Posterior vena cava (tissue), 2 donors: ENCODE measurements around the gene MAP1LC3B2. TPM values are rescaled to one million over a fixed set of nuclear protein-coding genes. Genes with fewer than 3 reads are reported as not detected.
"Not testable (repeated sequence)": the region's sequence is repeated elsewhere in the genome, so short reads cannot be mapped to it uniquely, and the experiment has no call there.

Experiments
- DNase-seq: peaks from one replicate; pipeline ENCODE4 v3.0.0-alpha.2; 2020; ENCODE audit warnings: low spot score
- intact Hi-C, 2 donors: fragments of 100-400 bp; cut with DNase I; formaldehyde crosslinking; loops; one replicate each; pipeline versions ENCODE4 v1.14.1 to v1.14.2; 2022 to 2023
- total RNA-seq, 2 donors: library from RNA; stranded (reverse); fragmentation: NEBNext Ultra II Directional; extraction: Animal tissue kit (Norgen Biotek cat#: 25700); gene quantifications; one replicate each; pipeline ENCODE4 v1.2.1, GENCODE V29; 2021
- donor health status: DM: yes; HTN: yes; CAD: no.
- donor health status: DM: yes; HTN: yes; CAD: no.

The MAP1LC3B2 gene
- total RNA-seq, 2 donors from 2014 or later: 1.8 TPM; not detected in 1

GRCh38 chr12:116551952-116552772 lies 7.0 kb upstream of the MAP1LC3B2 start:
- intact Hi-C loops: no loop called here
- no peak for DNase-seq

- intact Hi-C loops: no loop called here
- no peak for DNase-seq
Measured at GRCh38 chr12:116552773-116553373, 6.3 kb upstream of the MAP1LC3B2 start.

GRCh38 chr12:116556356-116556952 lies 2.7 kb upstream of the MAP1LC3B2 start:
- DNase-seq: no peak
- intact Hi-C loops: loop anchor here in 1 of 2 donors (5.0 kb wide), 1 partner anchor 1319 kb away; no protein-coding TSS in a partner anchor

- intact Hi-C loops: loop anchor here in 1 of 2 donors (5.0 kb wide), 1 partner anchor 1320 kb away; no protein-coding TSS in a partner anchor
- DNase-seq: no peak
Measured at GRCh38 chr12:116556964-116557698, 2.0 kb upstream of the MAP1LC3B2 start.

- intact Hi-C loops: loop anchor here in 1 of 2 donors (5.0 kb wide), 1 partner anchor 1321 kb away; no protein-coding TSS in a partner anchor
Measured at GRCh38 chr12:116558280-116559161, 660 bp upstream of the MAP1LC3B2 start.

GRCh38 chr12:116561181-116561821 lies 2.1 kb downstream of the MAP1LC3B2 start:
- intact Hi-C loops: no loop called here

More at GRCh38 chr12:116558280-116559161, 660 bp upstream of the MAP1LC3B2 start:
- no peak for DNase-seq

GRCh38 chr12:116562090-116562489 lies 2.9 kb downstream of the MAP1LC3B2 start:
- DNase-seq: no peak
- intact Hi-C loops: no loop called here

More at GRCh38 chr12:116561181-116561821, 2.1 kb downstream of the MAP1LC3B2 start:
- DNase-seq: no peak

- intact Hi-C loops: no loop called here
- DNase-seq: no peak
Measured at GRCh38 chr12:116563262-116563661, 4.1 kb downstream of the MAP1LC3B2 start.

GRCh38 chr12:116564080-116564479 lies 4.9 kb downstream of the MAP1LC3B2 start:
- intact Hi-C loops: no loop called here
- no peak for DNase-seq

GRCh38 chr12:116565221-116565620 lies 6.0 kb downstream of the MAP1LC3B2 start:
- intact Hi-C loops, DNase-seq: not testable (repeated sequence)

- intact Hi-C loops: no loop called here
- DNase-seq: no peak
Measured at GRCh38 chr12:116565963-116566362, 6.8 kb downstream of the MAP1LC3B2 start.

- intact Hi-C loops: no loop called here
- no peak for DNase-seq
Measured at GRCh38 chr12:116568203-116568602, 9.0 kb downstream of the MAP1LC3B2 start.

- intact Hi-C loops: no loop called here
- DNase-seq: no peak
Measured at GRCh38 chr12:116571089-116571488, 11.9 kb downstream of the MAP1LC3B2 start.

GRCh38 chr12:116573776-116574175 lies 14.6 kb downstream of the MAP1LC3B2 start:
- intact Hi-C loops: no loop called here
- no peak for DNase-seq

- intact Hi-C loops, DNase-seq: not testable (repeated sequence)
Measured at GRCh38 chr12:116575754-116576153, 16.6 kb downstream of the MAP1LC3B2 start.

GRCh38 chr12:116577154-116577561 lies 18.0 kb downstream of the MAP1LC3B2 start:
- intact Hi-C loops: no loop called here
- no peak for DNase-seq

GRCh38 chr12:116578051-116578450 lies 18.9 kb downstream of the MAP1LC3B2 start:
- intact Hi-C loops: no loop called here
- no peak for DNase-seq

- DNase-seq: no peak
- intact Hi-C loops: no loop called here
Measured at GRCh38 chr12:116582610-116583009, 23.4 kb downstream of the MAP1LC3B2 start.
